Trophoblast cell (in vitro differentiated cells and primary cell): Measurements from ENCODE around the gene PNCK.

ENCODE experiments used
- DNase-seq, 2 donors: peaks; one replicate each; pipeline ENCODE4 v3.0.0-alpha.2; 2016
- H2AFZ ChIP-seq: 2 replicates; pipeline ENCODE4 v1.6.1; 2013; ENCODE audit warnings: low read length, moderate library complexity, mild to moderate bottlenecking; ENCODE audit not compliant: insufficient read depth, poor library complexity
- H2AK5ac ChIP-seq: 2 replicates; pipeline ENCODE4 v1.6.1; 2013; ENCODE audit warnings: mild to moderate bottlenecking, low read length
- H2BK120ac ChIP-seq: 2 replicates; pipeline ENCODE4 v1.6.1; 2013; ENCODE audit warnings: low read length, mild to moderate bottlenecking, moderate library complexity; ENCODE audit not compliant: insufficient read depth, poor library complexity
- H2BK12ac ChIP-seq: 2 replicates; pipeline ENCODE4 v1.6.1; 2013; ENCODE audit warnings: mild to moderate bottlenecking, low read length, moderate library complexity
- H2BK5ac ChIP-seq: 2 replicates; pipeline ENCODE4 v1.6.1; 2013; ENCODE audit warnings: low read length, low read depth, moderate library complexity, mild to moderate bottlenecking; ENCODE audit not compliant: poor library complexity
- H3K14ac ChIP-seq: 2 replicates; pipeline ENCODE4 v1.6.1; 2013; ENCODE audit warnings: mild to moderate bottlenecking, low read length
- H3K18ac ChIP-seq: 2 replicates; pipeline ENCODE4 v1.6.1; 2013; ENCODE audit warnings: mild to moderate bottlenecking, low read length
- H3K23ac ChIP-seq: 2 replicates; pipeline ENCODE4 v1.6.1; 2013; ENCODE audit warnings: low read length
- H3K27ac ChIP-seq: 2 replicates; pipeline ENCODE4 v1.5.1; 2013; ENCODE audit warnings: low read depth, mild to moderate bottlenecking, inconsistent platforms, low read length, moderate library complexity
- H3K27me3 ChIP-seq: 2 replicates; pipeline ENCODE4 v1.6.1; 2013; ENCODE audit warnings: inconsistent platforms, mild to moderate bottlenecking, low read length, moderate library complexity; ENCODE audit not compliant: insufficient read depth
- H3K36me3 ChIP-seq, 2 experiments: 1 replicate in 1 of 2; 2 replicates in 1 of 2; pipeline ENCODE4 v1.6.1; 2013; ENCODE audit warnings: low read length in 2 of 2, mild to moderate bottlenecking in 2 of 2, moderate library complexity in 1 of 2; ENCODE audit not compliant: insufficient read depth in 2 of 2, control insufficient read depth in 1 of 2
- H3K4ac ChIP-seq: 2 replicates; pipeline ENCODE4 v1.6.1; 2013; ENCODE audit warnings: low read depth, mild to moderate bottlenecking, low read length, moderate library complexity
- H3K4me1 ChIP-seq, 2 experiments: 1 replicate in 1 of 2; 2 replicates in 1 of 2; pipeline ENCODE4 v1.6.1; 2013; ENCODE audit warnings: low read length in 2 of 2, mild to moderate bottlenecking in 2 of 2, moderate library complexity in 1 of 2; ENCODE audit not compliant: insufficient read depth in 2 of 2, control insufficient read depth in 1 of 2
- H3K4me2 ChIP-seq: 2 replicates; pipeline ENCODE4 v1.6.1; 2013; ENCODE audit warnings: inconsistent platforms, mild to moderate bottlenecking, low read length, moderate library complexity
- H3K4me3 ChIP-seq: 2 replicates; pipeline ENCODE4 v1.5.1; 2013; ENCODE audit warnings: mild to moderate bottlenecking, low read depth, low read length, inconsistent platforms
- H3K79me1 ChIP-seq: one replicate; pipeline ENCODE4 v1.6.1; 2013; ENCODE audit warnings: low read length
- H3K79me2 ChIP-seq: 2 replicates; pipeline ENCODE4 v1.6.1; 2013; ENCODE audit warnings: low read length, mild to moderate bottlenecking; ENCODE audit not compliant: control insufficient read depth, insufficient read depth, poor library complexity
- H3K9ac ChIP-seq: 2 replicates; pipeline ENCODE4 v1.6.1; 2013; ENCODE audit warnings: mild to moderate bottlenecking, low read length
- H3K9me3 ChIP-seq: 2 replicates; pipeline ENCODE4 v1.6.1; 2013; ENCODE audit warnings: low read depth, mild to moderate bottlenecking, control low read depth, inconsistent platforms, low read length; ENCODE audit not compliant: insufficient read depth
- H4K12ac ChIP-seq: 2 replicates; pipeline ENCODE4 v1.6.1; 2013; ENCODE audit warnings: low read depth, mild to moderate bottlenecking, low read length, moderate library complexity
- H4K8ac ChIP-seq: 2 replicates; pipeline ENCODE4 v1.6.1; 2013; ENCODE audit warnings: low read depth, mild to moderate bottlenecking, low read length, moderate library complexity
- H4K91ac ChIP-seq: one replicate; pipeline ENCODE4 v1.6.1; 2013; ENCODE audit warnings: low read depth, mild to moderate bottlenecking, low read length, moderate library complexity
- WGBS: extraction: QIAGEN DNeasy Blood & Tissue Kit; methylation state at CpG from one replicate; pipeline ENCODE4 v1.1.7; 2013; ENCODE audit warnings: missing lambda C conversion rate; ENCODE audit not compliant: insufficient read length, insufficient coverage; ENCODE audit errors: extremely low coverage; 5-methylcytosine and 5-hydroxymethylcytosine counted together

PNCK gene

GRCh38 chrX:153632595-153632946 lies 41.0 kb downstream of the PNCK start:
- H3K9ac ChIP-seq: no peak overlapping the region
- H3K27ac ChIP-seq: no peak overlapping the region
- no peaks in the 10 kb centered on the region for H3K79me1 ChIP-seq
- no peak overlapping the region for H3K4ac ChIP-seq
- no peak overlapping the region for H4K8ac ChIP-seq
- peaks cover 2% of the 10 kb centered on the region for H3K9me3 ChIP-seq
- H3K79me2 ChIP-seq: no peaks in the 10 kb centered on the region
- H3K23ac ChIP-seq: no peak overlapping the region
- WGBS: no CpG with 5 or more reads among the region's 7 CpGs
- H2AK5ac ChIP-seq: no peak overlapping the region
- no peak for DNase-seq
- no peak overlapping the region for H2BK12ac ChIP-seq
- no peak overlapping the region for H3K14ac ChIP-seq
- no peak overlapping the region for H2BK120ac ChIP-seq
- no peak overlapping the region for H3K4me3 ChIP-seq
- no peaks in the 10 kb centered on the region for H3K27me3 ChIP-seq
- no peak overlapping the region for H4K91ac ChIP-seq
- no peaks in the 10 kb centered on the region for H3K36me3 ChIP-seq
- H3K4me1 ChIP-seq: no peaks in the 10 kb centered on the region
- H2BK5ac ChIP-seq: no peak overlapping the region
- H3K18ac ChIP-seq: no peak overlapping the region
- H2AFZ ChIP-seq: no peak overlapping the region
- no peak overlapping the region for H4K12ac ChIP-seq
- no peak overlapping the region for H3K4me2 ChIP-seq

DNA sequence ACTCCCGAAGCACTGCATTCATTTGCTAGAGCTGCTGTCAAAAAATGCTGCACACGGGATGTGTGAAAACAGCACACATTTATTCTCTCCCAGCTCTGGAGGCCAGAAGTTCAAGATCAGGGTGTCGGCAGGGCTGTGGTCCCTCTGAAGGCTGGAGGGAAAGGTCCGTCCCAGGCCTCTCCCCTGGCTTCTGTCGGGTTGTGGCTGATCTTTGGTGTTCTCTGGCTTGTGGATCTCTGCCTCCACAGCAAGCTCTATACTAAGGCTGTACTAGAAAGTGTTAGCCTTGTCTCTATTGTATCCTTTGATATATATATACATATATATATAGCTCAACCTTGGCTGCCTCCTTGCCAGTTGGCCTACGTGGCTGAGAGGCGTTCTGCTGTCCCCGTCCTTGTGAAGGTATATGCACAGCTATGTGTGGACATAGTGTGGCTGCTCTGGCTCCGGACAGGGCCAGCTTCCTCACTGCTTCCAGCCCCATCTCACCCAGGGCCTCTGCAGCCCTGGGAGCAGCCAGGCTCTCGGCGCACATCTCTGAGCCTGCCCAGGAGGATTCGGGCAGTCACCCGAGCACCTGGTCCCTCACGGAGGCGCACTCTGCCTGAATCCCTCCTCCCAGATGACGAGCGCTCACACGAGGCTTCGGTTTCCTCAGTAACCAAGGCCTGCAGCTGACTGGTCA lies 41.6 kb downstream of the PNCK start:
- Histone ChIP-seq H4K91ac (no peak overlapping the region), H2BK5ac (no peak overlapping the region), H3K79me2 (no peaks in the 10 kb centered on the region), H3K23ac (no peak overlapping the region), H3K4ac (no peak overlapping the region), H3K36me3 (no peaks in the 10 kb centered on the region), H3K4me3 (no peak overlapping the region), H2AFZ (no peak overlapping the region), H4K8ac (no peak overlapping the region), H3K27ac (no peak overlapping the region), H2BK120ac (no peak overlapping the region), H4K12ac (no peak overlapping the region), H3K4me1 (no peaks in the 10 kb centered on the region), H2AK5ac (no peak overlapping the region), H3K9ac (no peak overlapping the region), H3K18ac (no peak overlapping the region), H2BK12ac (no peak overlapping the region), H3K79me1 (no peaks in the 10 kb centered on the region), H3K27me3 (no peaks in the 10 kb centered on the region), H3K4me2 (no peak overlapping the region), H3K9me3 (peaks cover 2% of the 10 kb centered on the region), H3K14ac (no peak overlapping the region)
- no peak for DNase-seq
- WGBS: no CpG with 5 or more reads among the region's 19 CpGs

DNA sequence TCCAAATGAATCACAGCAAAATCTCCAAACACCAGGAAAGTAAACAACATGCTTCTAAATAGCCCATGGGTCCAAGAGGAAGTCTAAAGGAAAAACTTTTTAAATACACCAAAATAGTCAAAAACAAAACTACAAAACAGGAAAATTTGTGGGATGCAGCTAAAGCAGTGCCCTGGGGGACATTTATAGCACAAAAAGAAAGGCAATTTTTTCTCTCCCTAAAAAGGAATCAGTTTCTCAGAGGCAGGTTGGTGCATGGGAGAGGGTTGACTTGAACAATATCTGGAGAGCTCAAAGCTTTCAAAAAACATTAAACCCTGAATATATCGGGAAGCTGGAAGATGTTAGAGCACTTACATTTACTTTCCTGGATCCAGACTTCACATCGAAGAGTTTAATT lies 42.3 kb downstream of the PNCK start:
- WGBS: no CpG with 5 or more reads among the region's 2 CpGs

GRCh38 chrX:153628665-153629064 lies 44.9 kb downstream of the PNCK start:
- H2AFZ ChIP-seq: no peak overlapping the region
- H3K4me1 ChIP-seq: no peaks in the 10 kb centered on the region
- H2AK5ac ChIP-seq: no peak overlapping the region
- H2BK5ac ChIP-seq: no peak overlapping the region
- H3K23ac ChIP-seq: no peak overlapping the region
- no peak overlapping the region for H3K4me2 ChIP-seq
- H3K18ac ChIP-seq: no peak overlapping the region
- H3K9ac ChIP-seq: no peak overlapping the region
- no peak overlapping the region for H4K91ac ChIP-seq
- no CpG with 5 or more reads among the region's 12 CpGs for WGBS
- no peak overlapping the region for H2BK12ac ChIP-seq
- no peaks in the 10 kb centered on the region for H3K79me2 ChIP-seq
- no peak overlapping the region for H3K4me3 ChIP-seq
- no peak overlapping the region for H3K14ac ChIP-seq
- no peak overlapping the region for H4K12ac ChIP-seq
- no peak overlapping the region for H3K27ac ChIP-seq
- H3K4ac ChIP-seq: no peak overlapping the region
- no peak overlapping the region for H4K8ac ChIP-seq
- no peaks in the 10 kb centered on the region for H3K36me3 ChIP-seq
- no peak overlapping the region for H2BK120ac ChIP-seq
- H3K27me3 ChIP-seq: no peaks in the 10 kb centered on the region
- H3K9me3 ChIP-seq: no peaks in the 10 kb centered on the region
- H3K79me1 ChIP-seq: no peaks in the 10 kb centered on the region
- DNase-seq: no peak

More for the DNA sequence above, 42.3 kb downstream of the PNCK start:
- no peak overlapping the region for H4K8ac ChIP-seq
- H3K4me3 ChIP-seq: no peak overlapping the region
- H3K23ac ChIP-seq: no peak overlapping the region
- H2BK120ac ChIP-seq: no peak overlapping the region
- no peak overlapping the region for H4K91ac ChIP-seq
- no peak overlapping the region for H2BK12ac ChIP-seq
- no peaks in the 10 kb centered on the region for H3K36me3 ChIP-seq
- no peak overlapping the region for H3K9ac ChIP-seq
- no peaks in the 10 kb centered on the region for H3K79me2 ChIP-seq
- no peak overlapping the region for H3K18ac ChIP-seq
- no peaks in the 10 kb centered on the region for H3K79me1 ChIP-seq
- no peak overlapping the region for H4K12ac ChIP-seq
- no peak overlapping the region for H3K14ac ChIP-seq
- H2AFZ ChIP-seq: no peak overlapping the region
- no peak overlapping the region for H3K27ac ChIP-seq
- DNase-seq: no peak
- no peak overlapping the region for H3K4ac ChIP-seq
- no peak overlapping the region for H2AK5ac ChIP-seq
- H3K27me3 ChIP-seq: no peaks in the 10 kb centered on the region
- no peak overlapping the region for H3K4me2 ChIP-seq
- H3K4me1 ChIP-seq: no peaks in the 10 kb centered on the region
- H3K9me3 ChIP-seq: peaks cover 2% of the 10 kb centered on the region
- H2BK5ac ChIP-seq: no peak overlapping the region
